Pons (tissue), 1 donor: ENCODE data around the gene AFG3L2.

Source experiments
- DNase-seq: peaks from one replicate; pipeline ENCODE4 v3.0.0-alpha.2; 2016; ENCODE audit warnings: low spot score

AFG3L2 gene

DNA sequence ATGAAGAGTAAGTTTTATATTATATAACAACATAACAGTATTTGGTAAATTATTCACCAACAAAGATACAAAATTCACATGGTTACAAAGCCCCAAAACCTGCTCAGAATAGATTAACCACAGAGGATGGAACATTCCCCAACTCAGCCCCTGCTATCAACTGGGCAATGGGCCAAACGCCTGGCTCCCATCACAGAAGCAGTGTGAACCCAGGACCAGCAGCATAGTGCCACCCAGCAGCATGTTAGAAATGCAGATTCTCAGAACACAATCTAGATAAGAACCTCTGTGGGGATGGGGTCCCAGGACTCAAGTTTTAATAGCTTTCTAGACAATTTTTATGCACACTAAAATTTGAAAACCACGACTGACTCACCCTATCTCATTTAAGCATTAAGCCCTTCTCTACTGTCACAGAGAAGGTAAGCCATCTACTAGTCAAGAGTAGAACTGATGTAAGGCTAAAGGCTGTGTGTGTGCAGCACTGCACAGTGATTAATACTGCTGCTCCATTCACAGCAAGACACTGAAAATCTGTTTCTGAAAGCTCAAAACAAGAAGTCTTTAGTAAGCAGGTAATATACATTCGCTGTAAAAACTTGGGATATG lies 15.2 kb downstream of the AFG3L2 start:
- DNase-seq: no peak

- DNase-seq: no peak
These were observed 17.5 kb downstream of the AFG3L2 start for GRCh38 chr18:12359515-12359927.

DNA sequence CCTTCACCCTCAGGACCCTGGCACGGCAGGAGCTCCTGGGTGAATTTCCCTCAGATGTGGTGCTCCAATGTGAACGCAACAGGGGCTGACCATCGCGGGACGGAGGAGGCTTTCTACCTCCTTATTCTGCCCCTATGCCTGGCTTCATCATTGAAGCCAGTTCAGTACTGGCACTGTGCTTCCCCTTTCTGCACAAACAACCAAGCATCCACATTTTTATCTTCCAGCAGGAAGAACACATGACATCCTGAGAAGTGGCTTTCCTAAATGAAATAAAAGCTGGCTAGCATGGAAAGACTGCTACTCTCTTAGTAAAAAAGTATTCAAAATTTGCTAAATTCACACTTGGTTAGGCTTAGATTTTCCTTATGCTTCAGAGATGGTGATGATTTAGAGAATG lies 24.8 kb downstream of the AFG3L2 start:
- DNase-seq: no peak

DNA sequence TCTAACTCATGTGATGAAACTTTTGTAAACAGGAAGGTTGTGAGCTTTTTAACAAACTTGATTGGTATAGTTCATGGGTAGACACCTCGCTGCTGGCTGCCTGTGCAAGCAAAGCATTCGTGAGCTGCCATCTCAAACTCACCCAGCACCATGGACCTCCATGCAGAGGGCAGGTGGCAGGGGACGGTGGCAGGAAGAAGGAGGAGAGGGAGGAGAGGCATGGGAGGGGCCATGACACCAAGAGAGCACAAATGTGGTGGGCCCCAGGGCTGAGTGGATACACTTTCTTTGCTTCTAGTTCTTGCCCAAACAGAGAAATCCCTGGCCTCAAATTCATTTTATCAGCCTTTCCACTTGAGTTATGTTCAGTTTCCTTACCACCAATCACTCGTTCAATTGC lies 29.1 kb downstream of the AFG3L2 start:
- DNase-seq: no peak

GRCh38 chr18:12346240-12346565 lies 30.8 kb downstream of the AFG3L2 start:
- no peak for DNase-seq

DNA sequence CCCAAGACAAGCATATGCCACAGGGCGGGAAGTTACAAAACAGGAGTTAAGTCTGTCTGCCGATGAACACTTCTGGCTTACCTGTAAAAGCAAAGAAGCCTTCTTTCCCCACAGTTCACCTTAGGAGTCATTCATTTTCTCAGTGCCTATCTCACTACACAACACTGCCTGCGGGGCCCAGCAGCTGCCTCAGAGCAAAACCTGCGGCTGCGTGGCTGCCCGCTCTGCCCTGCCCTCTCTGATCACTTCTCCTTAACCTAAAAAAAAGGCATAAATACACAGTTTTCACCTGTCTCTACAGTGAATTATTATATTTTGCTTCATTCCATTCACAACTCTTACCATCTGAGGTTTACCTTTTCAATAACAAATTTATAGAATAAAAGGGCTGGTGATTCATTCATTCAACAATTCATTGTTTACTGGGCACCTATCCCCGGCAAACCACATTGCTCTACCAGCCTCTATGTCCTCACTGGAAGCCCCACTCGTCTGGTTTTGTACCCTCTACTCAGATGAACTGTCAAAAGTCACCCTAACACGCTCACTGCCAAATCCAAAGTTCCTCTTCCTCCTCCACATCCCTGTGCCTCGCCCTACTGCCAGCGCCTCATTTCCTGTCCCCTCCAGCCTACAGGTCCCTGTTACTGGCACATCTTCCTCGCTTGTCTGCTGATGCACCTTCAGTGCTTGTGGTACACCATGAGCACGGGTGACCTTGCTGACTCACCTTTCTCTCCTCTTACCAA lies 31.4 kb downstream of the AFG3L2 start:
- no peak for DNase-seq

DNA sequence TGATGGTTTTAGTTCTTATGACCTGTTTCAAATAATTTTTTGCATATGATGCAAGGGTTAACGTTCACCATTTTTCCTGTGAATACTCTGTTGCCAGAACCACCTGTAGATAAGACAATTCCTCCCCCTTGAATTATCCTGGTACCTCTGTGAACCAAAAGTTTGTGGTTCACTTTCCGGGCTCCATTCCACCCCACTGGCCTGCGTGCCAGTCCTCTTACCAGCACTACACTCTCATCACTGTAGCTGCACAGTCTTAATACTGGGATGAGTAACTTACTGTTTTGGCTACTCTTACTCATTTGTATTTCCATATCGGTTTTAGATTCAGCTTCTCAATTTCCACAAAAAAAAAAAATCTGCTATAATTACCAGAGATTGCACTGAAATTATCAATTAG lies 34.4 kb downstream of the AFG3L2 start:
- no peak for DNase-seq

DNA sequence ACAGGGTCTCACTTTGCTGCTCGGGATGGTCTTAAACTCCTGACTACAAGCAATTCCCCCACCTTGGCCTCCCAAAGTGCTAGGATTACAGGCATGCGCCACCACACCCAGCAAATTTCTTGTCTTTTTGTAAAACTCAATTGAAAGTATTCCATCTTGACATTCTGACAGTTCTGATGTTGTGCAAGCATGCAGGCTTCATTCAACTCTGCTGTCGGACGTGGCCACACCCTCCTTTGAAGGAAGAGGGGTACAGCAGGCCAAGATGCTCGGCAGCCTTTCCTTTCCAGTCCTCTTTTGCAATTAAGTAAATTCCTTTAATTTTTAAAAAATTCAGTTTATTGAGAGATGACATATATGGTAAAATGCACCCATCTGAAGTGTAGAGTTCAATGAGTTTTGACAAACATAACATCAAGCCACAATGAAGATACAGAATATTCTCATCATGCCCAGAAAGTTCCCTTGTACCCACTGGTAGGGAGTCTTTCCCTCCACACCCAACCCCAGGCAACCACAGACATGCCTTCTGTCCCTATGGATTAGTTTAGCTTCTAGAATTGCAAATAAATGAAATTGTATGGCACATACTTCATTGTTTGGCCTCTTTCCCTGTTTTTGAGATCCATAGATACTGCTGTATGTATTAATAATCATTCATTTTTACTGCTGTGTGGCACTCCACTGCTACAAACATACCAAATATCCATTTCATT lies 35.9 kb downstream of the AFG3L2 start:
- DNase-seq: no peak

- no peak for DNase-seq
These were observed 38.6 kb downstream of the AFG3L2 start for GRCh38 chr18:12338382-12338781.

- no peak for DNase-seq
These were observed 40.1 kb downstream of the AFG3L2 start for GRCh38 chr18:12336887-12337286.

GRCh38 chr18:12336171-12336613 lies 40.8 kb downstream of the AFG3L2 start:
- DNase-seq: no peak

DNA sequence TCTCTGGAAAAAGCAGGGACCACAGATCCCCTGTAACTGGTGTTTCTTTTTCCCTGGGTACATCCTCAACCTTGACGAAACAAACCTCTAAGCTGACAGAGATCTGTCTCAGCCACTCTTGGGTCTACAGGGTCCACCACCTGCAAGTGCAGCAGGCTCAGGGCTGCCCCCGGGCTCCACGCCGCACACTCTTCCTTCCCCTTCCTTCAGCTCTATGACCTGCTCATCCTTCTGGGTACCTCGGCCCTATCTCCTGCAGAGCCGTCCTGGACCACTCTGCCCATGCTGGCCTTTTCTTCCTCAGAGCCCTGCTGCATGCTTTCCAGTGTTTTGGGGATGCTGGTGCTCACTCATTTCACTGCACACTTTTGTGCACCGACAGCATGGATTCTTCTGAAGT lies 41.5 kb downstream of the AFG3L2 start:
- no peak for DNase-seq

- no peak for DNase-seq
These were observed 42.2 kb downstream of the AFG3L2 start for GRCh38 chr18:12334863-12335262.

DNA sequence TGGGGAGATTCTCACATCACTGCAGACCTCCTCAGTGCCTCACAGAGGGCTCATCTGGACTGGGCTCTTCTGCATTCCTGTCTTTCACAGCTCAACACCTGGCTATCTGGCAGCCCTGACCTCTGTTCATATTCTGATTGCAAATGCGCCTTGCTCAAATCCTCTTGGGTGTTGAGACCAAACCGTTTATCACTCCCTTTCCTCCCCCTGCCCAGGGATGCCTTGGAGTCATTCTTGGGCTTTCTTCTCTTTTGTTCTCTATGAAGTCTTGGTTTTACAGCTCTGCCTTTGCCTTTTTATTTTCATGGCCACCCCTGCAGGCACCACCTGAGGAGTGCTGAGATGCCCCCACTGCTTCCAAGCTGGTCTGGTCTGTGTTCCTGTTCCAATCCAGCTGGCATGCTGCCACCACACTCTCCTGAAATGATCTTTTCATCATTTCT lies 42.6 kb downstream of the AFG3L2 start:
- no peak for DNase-seq

DNA sequence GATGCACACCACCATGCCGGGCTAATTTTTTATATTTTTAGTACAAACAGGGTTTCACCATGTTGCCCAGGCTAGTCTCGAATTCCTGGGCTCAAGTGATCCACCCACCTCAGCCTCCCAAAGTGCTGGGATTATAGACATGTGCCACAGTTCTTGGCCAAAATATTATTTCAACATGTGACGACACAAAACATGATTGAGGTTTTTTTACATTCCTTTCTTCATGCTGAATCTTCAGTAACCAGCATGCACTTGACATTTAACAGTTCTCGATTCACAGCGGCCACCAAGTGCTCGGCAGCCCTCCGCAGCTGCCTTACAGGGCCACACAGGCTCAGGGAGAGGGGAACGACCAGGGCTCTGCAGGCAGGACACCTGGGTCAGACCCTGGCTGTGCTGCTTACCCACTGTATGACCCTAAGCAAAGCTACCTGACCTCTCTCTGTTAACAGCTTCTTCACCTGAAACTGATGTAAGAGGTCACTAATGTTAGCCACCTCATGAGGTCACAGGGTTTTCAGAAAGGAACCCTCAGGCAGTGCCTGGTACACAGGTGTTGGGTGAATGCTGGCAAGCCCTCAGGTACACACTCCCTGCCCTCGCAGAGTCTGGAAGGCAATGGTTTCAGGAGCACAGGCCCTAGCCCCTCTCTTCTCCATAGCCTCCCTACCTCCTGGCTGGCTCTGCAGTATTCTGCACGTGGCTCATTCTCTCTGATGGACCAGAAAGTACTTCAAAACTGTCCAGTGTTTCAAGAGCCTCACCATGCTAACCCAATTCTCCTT lies 43.3 kb downstream of the AFG3L2 start:
- DNase-seq: no peak

DNA sequence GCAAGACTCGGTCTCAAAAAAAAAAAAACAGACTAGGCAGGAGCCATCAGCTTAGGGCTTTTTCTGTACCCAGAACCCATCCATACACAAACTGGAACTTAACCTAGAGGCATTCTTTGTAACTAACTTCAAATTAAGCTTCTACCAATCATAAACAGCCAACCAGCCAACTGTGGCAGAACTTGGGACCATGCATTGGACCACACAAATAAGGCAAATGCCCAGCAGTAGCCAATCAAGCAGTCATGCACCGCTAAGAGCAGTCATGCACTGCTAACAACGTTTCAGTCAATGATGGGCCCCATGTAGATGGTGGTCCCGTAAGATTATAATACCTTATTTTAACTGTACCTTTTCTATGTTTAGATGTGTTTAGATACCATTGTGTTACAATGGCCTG lies 46.3 kb downstream of the AFG3L2 start:
- DNase-seq: no peak

DNA sequence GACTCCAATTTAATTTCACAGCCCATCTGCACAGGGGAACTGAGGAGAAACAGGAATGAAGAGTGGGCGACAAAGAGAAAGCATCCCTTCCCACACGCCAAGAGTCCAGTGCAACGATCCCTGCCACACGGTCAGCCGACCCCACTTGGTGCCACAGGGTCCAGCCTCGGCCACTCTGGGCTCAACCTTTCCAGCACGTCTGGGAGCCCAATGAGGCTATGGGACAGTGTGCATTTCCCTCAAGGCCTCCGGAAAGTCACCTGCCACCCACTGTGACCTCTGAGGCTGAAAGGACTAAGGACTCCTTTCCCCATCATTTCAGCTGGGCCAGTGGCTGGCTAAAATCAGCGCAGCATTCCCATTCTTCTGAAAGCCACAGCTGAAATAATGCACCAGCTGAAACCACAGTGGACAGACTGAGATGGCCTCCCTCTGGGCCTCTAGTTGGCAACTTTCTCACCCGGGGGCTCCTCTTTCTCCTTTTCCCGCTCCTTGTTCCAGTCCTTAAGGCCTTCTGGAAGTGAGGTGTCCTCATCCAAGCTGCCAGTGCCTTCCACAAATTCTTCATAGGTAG lies 47.8 kb downstream of the AFG3L2 start:
- no peak for DNase-seq

- DNase-seq: no peak
These were observed 48.7 kb downstream of the AFG3L2 start for GRCh38 chr18:12328179-12328823.

DNA sequence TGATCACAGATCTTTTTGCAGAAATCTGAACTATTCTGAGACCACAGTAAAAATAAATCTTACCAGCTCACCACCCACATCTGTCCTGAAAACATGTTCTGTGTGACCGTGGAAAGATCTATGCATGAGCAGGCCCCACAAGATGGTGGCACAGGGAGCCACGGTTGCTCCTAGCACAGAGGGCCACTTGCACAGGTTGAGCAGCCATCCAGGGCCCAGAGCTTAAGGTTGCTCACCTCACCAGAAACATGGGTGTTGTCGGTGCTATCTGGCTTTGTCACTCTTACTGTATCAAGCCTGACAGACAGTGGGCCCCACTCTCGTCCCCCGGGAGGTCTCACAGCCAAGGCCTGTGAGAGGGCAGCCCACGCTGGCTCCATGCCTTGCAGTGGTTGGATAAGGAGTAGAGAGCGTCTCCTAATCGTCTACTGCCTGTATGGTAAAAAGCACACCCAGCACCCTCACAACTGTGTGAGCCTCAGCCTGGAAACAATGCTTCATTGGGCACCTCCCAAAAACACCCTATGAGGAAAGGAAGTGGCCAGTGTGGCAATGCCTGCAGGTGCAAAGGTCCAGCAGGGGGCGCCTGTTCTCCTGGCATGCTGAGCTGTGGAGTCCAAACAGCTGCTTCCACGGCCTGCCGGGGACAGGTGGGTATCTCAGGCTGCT lies 49.4 kb downstream of the AFG3L2 start:
- DNase-seq: no peak

DNA sequence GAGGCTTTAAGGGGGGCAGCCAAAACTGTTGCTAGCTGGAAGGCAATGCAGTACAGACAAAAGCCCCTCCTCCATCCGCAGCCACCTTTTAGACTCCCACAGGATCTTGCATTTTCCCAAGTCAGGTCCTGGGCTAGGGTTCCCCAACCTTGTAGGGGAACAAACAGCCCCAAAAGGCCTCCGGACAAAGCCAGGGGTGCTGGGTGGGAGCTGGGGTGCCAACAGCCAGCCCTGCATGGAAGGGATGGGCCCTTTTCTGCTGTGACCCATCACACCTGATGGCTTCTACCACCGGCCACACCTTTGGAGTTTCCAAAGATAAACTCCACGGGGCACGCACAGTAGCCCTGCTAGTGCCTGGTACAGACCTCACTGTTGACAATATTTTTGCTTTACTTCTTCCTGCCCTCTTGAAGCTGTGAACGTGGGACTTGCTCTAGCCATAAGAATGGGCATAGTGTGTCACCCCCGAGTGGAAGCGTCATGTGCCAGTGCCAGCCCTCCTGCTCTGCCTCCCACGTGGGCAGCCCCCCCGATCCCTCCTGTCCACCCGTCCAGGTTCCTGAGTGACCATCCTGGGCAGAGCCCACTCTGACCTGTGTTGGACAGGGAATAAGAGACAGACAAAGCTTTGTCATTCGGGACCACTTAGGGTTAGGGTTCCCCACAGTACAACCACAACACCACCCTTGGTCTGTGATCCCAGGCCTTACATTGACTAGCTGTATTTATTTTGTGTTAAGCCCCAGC lies 50.1 kb downstream of the AFG3L2 start:
- no peak for DNase-seq
